PFSK-1 (cell line): ENCODE data around the gene NUDT4.

Experiments
- POLR2AphosphoS5 ChIP-seq: IDR thresholded peaks from 2 replicates; pipeline ENCODE4 v1.6.1; 2012; ENCODE audit warnings: low read depth, mild to moderate bottlenecking, control low read depth, low read length, moderate library complexity
- SIN3A ChIP-seq: IDR thresholded peaks from 2 replicates; pipeline ENCODE4 v1.6.1; 2012; ENCODE audit warnings: mild to moderate bottlenecking, low read length, moderate library complexity, borderline replicate concordance; ENCODE audit not compliant: insufficient read depth
- TAF1 ChIP-seq: IDR thresholded peaks from 2 replicates; pipeline ENCODE4 v1.6.1; 2012; ENCODE audit warnings: low read length, control low read depth, borderline replicate concordance; ENCODE audit not compliant: insufficient read depth
- TF ChIP-seq, protein P1 (sequence below), 2 experiments: IDR thresholded peaks; 2 replicates each; pipeline versions ENCODE4 v1.6.1 to v1.8.0; 2011 to 2012; ENCODE audit warnings: low read depth in 2 of 2, low read length in 2 of 2, control low read depth in 1 of 2, inconsistent platforms in 1 of 2, mild to moderate bottlenecking in 1 of 2, moderate library complexity in 1 of 2; ENCODE audit not compliant: insufficient read depth in 1 of 2

DNA sequence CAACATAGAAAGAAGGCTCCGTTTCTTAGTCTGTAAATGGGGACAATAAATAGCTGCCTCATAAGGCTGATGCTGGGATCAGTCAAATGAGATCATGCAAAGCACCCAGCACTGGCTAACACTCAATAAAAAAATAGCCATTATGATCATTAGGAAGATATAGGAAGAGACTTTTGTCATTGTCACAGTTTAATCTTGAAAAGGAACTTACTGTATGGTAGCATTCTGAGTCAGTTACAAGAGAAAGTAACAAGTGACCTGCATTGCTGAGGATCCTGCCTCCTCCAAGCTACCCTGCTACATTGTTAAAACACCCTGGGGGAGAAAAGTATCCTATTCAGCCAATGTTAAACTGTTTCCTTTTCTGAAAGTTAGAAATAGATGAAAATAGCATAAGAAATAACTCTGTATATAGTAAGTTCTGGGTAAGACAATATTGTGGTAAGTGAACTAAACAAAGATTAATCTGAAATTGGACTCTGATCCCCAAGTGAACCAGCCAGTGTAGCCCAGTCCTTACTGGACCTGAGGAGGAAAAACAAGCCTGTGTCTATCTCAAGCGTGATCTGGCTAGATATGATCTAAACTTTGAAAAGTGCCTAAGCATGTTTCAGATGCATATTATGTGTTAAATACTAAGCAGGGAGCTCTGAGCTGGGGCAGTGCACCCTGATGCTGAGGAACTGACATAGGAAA lies 3.6 kb upstream of the NUDT4 start:
- TF ChIP-seq, protein P1, sequence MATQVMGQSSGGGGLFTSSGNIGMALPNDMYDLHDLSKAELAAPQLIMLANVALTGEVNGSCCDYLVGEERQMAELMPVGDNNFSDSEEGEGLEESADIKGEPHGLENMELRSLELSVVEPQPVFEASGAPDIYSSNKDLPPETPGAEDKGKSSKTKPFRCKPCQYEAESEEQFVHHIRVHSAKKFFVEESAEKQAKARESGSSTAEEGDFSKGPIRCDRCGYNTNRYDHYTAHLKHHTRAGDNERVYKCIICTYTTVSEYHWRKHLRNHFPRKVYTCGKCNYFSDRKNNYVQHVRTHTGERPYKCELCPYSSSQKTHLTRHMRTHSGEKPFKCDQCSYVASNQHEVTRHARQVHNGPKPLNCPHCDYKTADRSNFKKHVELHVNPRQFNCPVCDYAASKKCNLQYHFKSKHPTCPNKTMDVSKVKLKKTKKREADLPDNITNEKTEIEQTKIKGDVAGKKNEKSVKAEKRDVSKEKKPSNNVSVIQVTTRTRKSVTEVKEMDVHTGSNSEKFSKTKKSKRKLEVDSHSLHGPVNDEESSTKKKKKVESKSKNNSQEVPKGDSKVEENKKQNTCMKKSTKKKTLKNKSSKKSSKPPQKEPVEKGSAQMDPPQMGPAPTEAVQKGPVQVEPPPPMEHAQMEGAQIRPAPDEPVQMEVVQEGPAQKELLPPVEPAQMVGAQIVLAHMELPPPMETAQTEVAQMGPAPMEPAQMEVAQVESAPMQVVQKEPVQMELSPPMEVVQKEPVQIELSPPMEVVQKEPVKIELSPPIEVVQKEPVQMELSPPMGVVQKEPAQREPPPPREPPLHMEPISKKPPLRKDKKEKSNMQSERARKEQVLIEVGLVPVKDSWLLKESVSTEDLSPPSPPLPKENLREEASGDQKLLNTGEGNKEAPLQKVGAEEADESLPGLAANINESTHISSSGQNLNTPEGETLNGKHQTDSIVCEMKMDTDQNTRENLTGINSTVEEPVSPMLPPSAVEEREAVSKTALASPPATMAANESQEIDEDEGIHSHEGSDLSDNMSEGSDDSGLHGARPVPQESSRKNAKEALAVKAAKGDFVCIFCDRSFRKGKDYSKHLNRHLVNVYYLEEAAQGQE (IDR thresholded peaks at IDR 0.05; ENCODE audit: insufficient read depth in 1 of 2, low read depth in 2 of 2, low read length in 2 of 2): no peak
- TF ChIP-seq POLR2AphosphoS5 (no peak), TAF1 (no peak), SIN3A (no peak)
